Stimulated activated CD8-positive, alpha-beta memory T cell treated with anti-CD3 and anti-CD28 coated beads, Interleukin-4, amount 100 ng/mL, for 4 hours (primary cell): Measurements from ENCODE around the gene HHATL.

Experiments
- DNase-seq, 2 donors: peaks; one replicate each; pipeline ENCODE4 v3.0.0-alpha.2; 2020; ENCODE audit warnings: low read depth in 2 of 2, low spot score in 1 of 2

HHATL gene

GRCh38 chr3:42685891-42686820, 16.4 kb downstream of the HHATL start:
- no peak for DNase-seq

GRCh38 chr3:42685363-42685881, 17.2 kb downstream of the HHATL start, which contains the start of gene KLHL40:
KLHL40 (plus strand) TSS chr3:42685537; CDS start chr3:42685619, 82 bp downstream.
- no peak for DNase-seq

GRCh38 chr3:42684632-42685362, 17.8 kb downstream of the HHATL start:
- no peak for DNase-seq

GRCh38 chr3:42683875-42684598, 18.6 kb downstream of the HHATL start:
- DNase-seq = no peak

GRCh38 chr3:42682301-42683070, 20.1 kb downstream of the HHATL start:
- no peak for DNase-seq

GRCh38 chr3:42681361-42682038, 21.1 kb downstream of the HHATL start:
- DNase-seq = no peak

- DNase-seq = no peak
Observed at GRCh38 chr3:42680806-42681205, 21.8 kb downstream of the HHATL start.

- DNase-seq = no peak
Observed at GRCh38 chr3:42680271-42680670, 22.3 kb downstream of the HHATL start.

- DNase-seq = no peak
Observed at GRCh38 chr3:42678447-42678846, 24.2 kb downstream of the HHATL start.

GRCh38 chr3:42675909-42676308, 26.7 kb downstream of the HHATL start:
- no peak for DNase-seq

GRCh38 chr3:42674146-42674545, 28.5 kb downstream of the HHATL start:
- no peak for DNase-seq

- no peak for DNase-seq
Observed at GRCh38 chr3:42673082-42673481, 29.5 kb downstream of the HHATL start.

GRCh38 chr3:42672515-42672914, 30.1 kb downstream of the HHATL start:
- DNase-seq = no peak

GRCh38 chr3:42670670-42671069, 31.9 kb downstream of the HHATL start:
- no peak for DNase-seq

GRCh38 chr3:42670051-42670576, 32.5 kb downstream of the HHATL start:
- DNase-seq = no peak

GRCh38 chr3:42668793-42669217, 33.8 kb downstream of the HHATL start:
- DNase-seq = no peak

- no peak for DNase-seq
Observed at GRCh38 chr3:42668413-42668760, 34.2 kb downstream of the HHATL start.

GRCh38 chr3:42667523-42668412, 34.8 kb downstream of the HHATL start:
- DNase-seq = no peak

GRCh38 chr3:42667096-42667522, 35.5 kb downstream of the HHATL start:
- no peak for DNase-seq
